IPS-NIHi11 (cell line): Measurements from ENCODE around the gene ZNRF3.
"Not testable (repeated sequence)": the region's sequence is repeated elsewhere in the genome, so short reads cannot be mapped to it uniquely, and the experiment has no call there.

Source experiments
- DNase-seq: peaks from one replicate; pipeline ENCODE4 v3.0.0; 2012; ENCODE audit warnings: mixed read lengths, low spot score

The ZNRF3 gene

GRCh38 chr22:28884747-28885350 is 1.5 kb downstream of the ZNRF3 start:
- no peak for DNase-seq

GRCh38 chr22:28885939-28886338 is 2.6 kb downstream of the ZNRF3 start:
- DNase-seq, result no peak

- DNase-seq, result not testable (repeated sequence)
These were observed 3.3 kb downstream of the ZNRF3 start for GRCh38 chr22:28886679-28887078.

- DNase-seq, result no peak
These were observed 4.5 kb downstream of the ZNRF3 start for GRCh38 chr22:28887725-28888459.

GRCh38 chr22:28889478-28890024 is 6.2 kb downstream of the ZNRF3 start:
- DNase-seq, result no peak

- no peak for DNase-seq
These were observed 7.9 kb downstream of the ZNRF3 start for GRCh38 chr22:28891156-28891733.

GRCh38 chr22:28892175-28892731 is 8.9 kb downstream of the ZNRF3 start:
- no peak for DNase-seq

GRCh38 chr22:28893810-28894209 is 10.4 kb downstream of the ZNRF3 start:
- DNase-seq, result no peak

GRCh38 chr22:28894334-28894733 is 11.0 kb downstream of the ZNRF3 start:
- no peak for DNase-seq

GRCh38 chr22:28894807-28895206 is 11.4 kb downstream of the ZNRF3 start:
- DNase-seq, result no peak

GRCh38 chr22:28896611-28897010 is 13.2 kb downstream of the ZNRF3 start:
- no peak for DNase-seq

GRCh38 chr22:28898233-28898629 is 14.9 kb downstream of the ZNRF3 start:
- no peak for DNase-seq

- no peak for DNase-seq
These were observed 16.0 kb downstream of the ZNRF3 start for GRCh38 chr22:28899199-28899853.

GRCh38 chr22:28900379-28900925 is 17.1 kb downstream of the ZNRF3 start:
- DNase-seq, result no peak

GRCh38 chr22:28902490-28902889 is 19.1 kb downstream of the ZNRF3 start:
- no peak for DNase-seq

- DNase-seq, result no peak
These were observed 19.7 kb downstream of the ZNRF3 start for GRCh38 chr22:28903080-28903479.

GRCh38 chr22:28903729-28904128 is 20.4 kb downstream of the ZNRF3 start:
- no peak for DNase-seq

- DNase-seq, result no peak
These were observed 21.0 kb downstream of the ZNRF3 start for GRCh38 chr22:28904211-28904896.

- DNase-seq, result no peak
These were observed 22.0 kb downstream of the ZNRF3 start for GRCh38 chr22:28905256-28905832.

- no peak for DNase-seq
These were observed 22.9 kb downstream of the ZNRF3 start for GRCh38 chr22:28906312-28906711.
